Fibroblast of skin of left quadriceps (primary cell): ENCODE results near the gene SEC24B.

ENCODE experiments used
- DNase-seq, 2 experiments: peaks; one replicate each; pipeline ENCODE4 v3.0.0-alpha.2; 2013; ENCODE audit warnings: low read depth in 2 of 2

SEC24B gene

GRCh38 chr4:109433205-109434006, at the start of gene SEC24B:
SEC24B (plus strand) TSS chr4:109433815; CDS start chr4:109433870, 55 bp downstream.
- DNase-seq = peak; percentile 49 to 50

- DNase-seq = no peak
These were observed 49.8 kb upstream of the SEC24B start for GRCh38 chr4:109383823-109384222.

GRCh38 chr4:109385260-109385659, 48.4 kb upstream of the SEC24B start:
- DNase-seq = no peak

- DNase-seq = no peak
These were observed 44.1 kb upstream of the SEC24B start for GRCh38 chr4:109389369-109390114.

GRCh38 chr4:109390115-109390768, 43.4 kb upstream of the SEC24B start:
- DNase-seq = no peak

- no peak for DNase-seq
These were observed 37.9 kb upstream of the SEC24B start for GRCh38 chr4:109395694-109396093.

GRCh38 chr4:109398928-109399327, 34.7 kb upstream of the SEC24B start:
- no peak for DNase-seq

GRCh38 chr4:109406337-109406931, 27.2 kb upstream of the SEC24B start:
- DNase-seq = peak; percentile 31 to 44

- no peak for DNase-seq
These were observed 26.4 kb upstream of the SEC24B start for GRCh38 chr4:109407027-109407737.

GRCh38 chr4:109408711-109409110, 24.9 kb upstream of the SEC24B start:
- DNase-seq = no peak

GRCh38 chr4:109410226-109410625, 23.4 kb upstream of the SEC24B start:
- no peak for DNase-seq

GRCh38 chr4:109410776-109411175, 22.8 kb upstream of the SEC24B start:
- DNase-seq = no peak

- DNase-seq = no peak
These were observed 21.7 kb upstream of the SEC24B start for GRCh38 chr4:109411964-109412363.

GRCh38 chr4:109412776-109413175, 20.8 kb upstream of the SEC24B start:
- DNase-seq = no peak

GRCh38 chr4:109414938-109415337, 18.7 kb upstream of the SEC24B start:
- DNase-seq = no peak

- DNase-seq = no peak
These were observed 15.0 kb upstream of the SEC24B start for GRCh38 chr4:109418588-109418987.

GRCh38 chr4:109419679-109420078, 13.9 kb upstream of the SEC24B start:
- no peak for DNase-seq

GRCh38 chr4:109424093-109424841, 9.3 kb upstream of the SEC24B start:
- DNase-seq = no peak

GRCh38 chr4:109425405-109425804, 8.2 kb upstream of the SEC24B start:
- DNase-seq = no peak

GRCh38 chr4:109429545-109429944, 4.1 kb upstream of the SEC24B start:
- DNase-seq = no peak

GRCh38 chr4:109432203-109432602, 1.4 kb upstream of the SEC24B start:
- no peak for DNase-seq
